Lower lobe of right lung (tissue), 2 donors: ENCODE data around the gene DUSP22. TPM values are rescaled to one million over a fixed set of nuclear protein-coding genes. Genes with fewer than 3 reads are reported as not detected.

Experiments
- ATAC-seq, 2 donors: fragments of 200-7000 bp; cut with Tn5 transposase; one replicate each; pipeline ENCODE4 v1.9.1; 2020 to 2022; ENCODE audit warnings: mild to moderate bottlenecking in 2 of 2, moderate library complexity in 2 of 2
- DNase-seq: peaks from one replicate; pipeline ENCODE4 v3.0.0-alpha.2; 2020
- H3K27ac ChIP-seq: fragments of 200-600 bp; one replicate; pipeline ENCODE4 v1.8.0; 2022
- H3K27me3 ChIP-seq: fragments of 200-600 bp; one replicate; pipeline ENCODE4 v1.8.0; 2022; ENCODE audit warnings: low read depth
- H3K36me3 ChIP-seq: fragments of 200-600 bp; one replicate; pipeline ENCODE4 v1.8.0; 2022; ENCODE audit warnings: mild to moderate bottlenecking
- H3K4me1 ChIP-seq: fragments of 200-600 bp; one replicate; pipeline ENCODE4 v1.8.0; 2022
- H3K4me3 ChIP-seq: fragments of 200-600 bp; one replicate; pipeline ENCODE4 v1.8.0; 2022; ENCODE audit warnings: mild to moderate bottlenecking
- H3K9me3 ChIP-seq: fragments of 200-600 bp; one replicate; pipeline ENCODE4 v1.8.0; 2022
- intact Hi-C: fragments of 100-400 bp; cut with DNase I; formaldehyde crosslinking; loops from one replicate; pipeline ENCODE4 v1.11.0; 2022
- total RNA-seq: library from RNA; stranded (reverse); fragmentation: NEBNext Ultra II Directional; extraction: Animal tissue kit (Norgen Biotek cat#: 25700); gene quantifications from one replicate; pipeline ENCODE4 v1.2.1, GENCODE V29; 2021
- TF ChIP-seq, protein P1 (sequence below): fragments of 200-600 bp; IDR thresholded peaks from one replicate; pipeline ENCODE4 v1.8.0; 2022; ENCODE audit warnings: antibody characterized with exemption, mild to moderate bottlenecking
- donor health status: DM: no; HTN: yes; CAD: no; lungs with severe emphysema.

DUSP22 gene
- total RNA-seq, 1 donor from 2014 or later = 66.4 TPM

GRCh38 chr6:294656-295565 is 2.6 kb downstream of the DUSP22 start:
- no peaks in the 10 kb centered on the region for H3K36me3 ChIP-seq
- peaks cover 72% of the 10 kb centered on the region for H3K4me1 ChIP-seq
- intact Hi-C loops = no loop called here

DNA sequence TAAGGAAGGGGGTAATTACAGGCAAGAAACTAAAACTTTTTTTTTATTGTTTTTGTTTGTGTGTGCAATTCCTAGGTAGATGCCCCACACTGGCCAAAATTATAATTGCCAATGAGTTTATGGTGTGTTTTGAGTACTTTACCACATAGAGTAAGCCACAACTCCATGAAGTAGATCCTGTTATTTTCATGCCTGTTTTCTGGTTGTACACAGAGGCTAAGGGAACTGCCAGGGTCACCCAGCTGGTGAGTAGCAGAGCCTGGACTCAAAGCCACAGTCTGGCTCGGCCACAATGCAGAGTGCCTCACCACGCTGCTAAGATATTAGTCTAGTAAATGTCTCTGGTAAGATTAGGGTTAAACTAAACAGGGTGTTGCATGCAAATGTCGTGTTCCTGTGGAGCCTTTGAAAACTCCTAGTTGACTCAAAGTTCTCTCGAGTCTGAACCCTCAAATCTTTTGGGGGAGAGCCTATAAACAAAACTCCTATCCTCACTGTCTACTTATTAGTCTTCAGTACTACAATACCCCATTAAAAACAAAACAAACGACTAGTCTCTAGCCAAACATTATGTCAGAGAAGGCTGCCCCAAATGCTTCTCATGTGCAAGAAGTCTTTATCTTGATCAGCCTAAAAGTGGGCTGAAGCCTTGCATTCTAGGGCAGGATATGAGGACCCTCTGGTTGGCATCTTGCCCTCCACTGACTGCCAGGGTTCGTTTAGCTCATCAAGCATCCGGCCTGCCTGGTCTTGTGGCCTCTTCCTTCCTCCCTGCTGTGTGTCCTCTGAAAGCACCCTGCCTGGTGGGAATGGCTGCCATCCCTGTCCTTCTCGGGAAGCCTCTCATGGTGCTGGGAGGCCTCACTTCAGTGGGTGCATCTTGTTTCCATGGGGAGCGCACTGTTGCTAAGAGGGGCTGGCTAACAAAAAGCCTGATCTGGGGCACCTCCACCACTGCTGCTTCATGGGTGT is 4.2 kb downstream of the DUSP22 start:
- Histone ChIP-seq H3K27ac (peak overlapping the region; percentile 7), H3K9me3 (no peaks in the 10 kb centered on the region), H3K36me3 (no peaks in the 10 kb centered on the region), H3K27me3 (no peaks in the 10 kb centered on the region), H3K4me3 (no peak overlapping the region), H3K4me1 (peaks cover 60% of the 10 kb centered on the region)
- no peak for ATAC-seq
- TF ChIP-seq, protein P1, sequence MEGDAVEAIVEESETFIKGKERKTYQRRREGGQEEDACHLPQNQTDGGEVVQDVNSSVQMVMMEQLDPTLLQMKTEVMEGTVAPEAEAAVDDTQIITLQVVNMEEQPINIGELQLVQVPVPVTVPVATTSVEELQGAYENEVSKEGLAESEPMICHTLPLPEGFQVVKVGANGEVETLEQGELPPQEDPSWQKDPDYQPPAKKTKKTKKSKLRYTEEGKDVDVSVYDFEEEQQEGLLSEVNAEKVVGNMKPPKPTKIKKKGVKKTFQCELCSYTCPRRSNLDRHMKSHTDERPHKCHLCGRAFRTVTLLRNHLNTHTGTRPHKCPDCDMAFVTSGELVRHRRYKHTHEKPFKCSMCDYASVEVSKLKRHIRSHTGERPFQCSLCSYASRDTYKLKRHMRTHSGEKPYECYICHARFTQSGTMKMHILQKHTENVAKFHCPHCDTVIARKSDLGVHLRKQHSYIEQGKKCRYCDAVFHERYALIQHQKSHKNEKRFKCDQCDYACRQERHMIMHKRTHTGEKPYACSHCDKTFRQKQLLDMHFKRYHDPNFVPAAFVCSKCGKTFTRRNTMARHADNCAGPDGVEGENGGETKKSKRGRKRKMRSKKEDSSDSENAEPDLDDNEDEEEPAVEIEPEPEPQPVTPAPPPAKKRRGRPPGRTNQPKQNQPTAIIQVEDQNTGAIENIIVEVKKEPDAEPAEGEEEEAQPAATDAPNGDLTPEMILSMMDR = no peak
- intact Hi-C loops = no loop called here
- no peak for DNase-seq

More at GRCh38 chr6:294656-295565, 2.6 kb downstream of the DUSP22 start:
- no peaks in the 10 kb centered on the region for H3K27me3 ChIP-seq
- H3K9me3 ChIP-seq = no peaks in the 10 kb centered on the region
- DNase-seq = no peak
- TF ChIP-seq, protein P1 = no peak
- no peak overlapping the region for H3K4me3 ChIP-seq
- H3K27ac ChIP-seq = peak overlapping the region; percentile 99
- no peak for ATAC-seq

GRCh38 chr6:297571-298232 is 5.4 kb downstream of the DUSP22 start:
- Histone ChIP-seq H3K36me3 (no peaks in the 10 kb centered on the region), H3K9me3 (no peaks in the 10 kb centered on the region), H3K27ac (peak overlapping the region; percentile 7), H3K27me3 (no peaks in the 10 kb centered on the region), H3K4me3 (no peak overlapping the region), H3K4me1 (peaks cover 60% of the 10 kb centered on the region)
- DNase-seq (no peak), ATAC-seq (no peak)
- TF ChIP-seq, protein P1 = no peak
- intact Hi-C loops = no loop called here

DNA sequence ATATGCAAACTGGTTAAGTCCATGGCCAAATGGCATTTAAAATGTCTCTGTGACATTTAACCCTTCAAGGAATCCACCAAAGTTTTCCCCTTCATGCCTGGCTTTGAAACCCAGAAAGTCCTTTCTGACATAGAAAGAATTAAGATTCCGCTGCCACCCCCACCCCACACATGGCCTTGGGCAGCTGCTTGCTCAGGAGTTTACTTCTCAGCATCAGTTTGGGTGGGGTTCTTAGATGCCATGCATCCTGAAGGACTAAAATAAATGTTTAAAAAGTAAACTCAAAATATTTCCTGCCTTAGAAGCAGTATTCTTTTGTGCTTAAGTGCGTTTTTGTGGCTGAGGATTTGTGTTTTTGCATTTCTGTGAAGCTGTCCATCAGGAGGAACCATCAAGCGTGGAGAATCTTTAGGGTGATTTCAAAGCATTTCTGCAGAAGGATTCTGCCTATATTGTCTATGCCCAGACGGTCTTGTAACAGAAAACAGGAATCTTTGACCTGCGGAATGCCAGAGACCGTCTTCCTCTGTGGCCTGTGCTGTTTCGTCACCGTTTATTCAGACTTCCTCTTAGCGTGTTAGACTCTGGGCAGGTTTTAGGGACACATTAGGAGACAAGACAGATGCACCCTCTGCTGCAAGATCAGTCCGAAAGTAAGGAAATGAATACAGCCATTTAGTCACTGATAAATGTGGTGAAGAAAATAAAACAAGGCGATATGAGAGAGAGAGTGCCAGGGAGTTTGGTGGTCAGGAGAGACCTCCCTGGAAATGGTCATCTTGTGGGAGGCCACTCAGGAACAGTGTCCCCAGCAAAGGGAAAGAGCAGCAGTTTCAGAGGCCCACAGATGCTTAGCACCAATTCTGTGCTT is 6.2 kb downstream of the DUSP22 start:
- Histone ChIP-seq H3K9me3 (no peaks in the 10 kb centered on the region), H3K27ac (peak overlapping the region; percentile 7), H3K27me3 (no peaks in the 10 kb centered on the region), H3K4me3 (no peak overlapping the region), H3K36me3 (no peaks in the 10 kb centered on the region), H3K4me1 (peaks cover 60% of the 10 kb centered on the region)
- intact Hi-C loops = no loop called here
- no peak for DNase-seq
- TF ChIP-seq, protein P1 = no peak
- ATAC-seq = peak; percentile 48 to 61
